Measurements from ENCODE around the gene RAPGEF3.

RAPGEF3 gene

GRCh38 chr12:47781479-47782371 lies 23.0 kb upstream of the RAPGEF3 start:
- TF ChIP-seq RARB (CRISPR knock-in tag; IDR thresholded peaks at IDR 0.05) (no peak), PPARA (CRISPR knock-in tag; IDR thresholded peaks at IDR 0.05; ENCODE audit: borderline replicate concordance) (no peak)
- no peak; the same call in 2 of the 3 replicates for ATAC-seq

- TF ChIP-seq ISL1 (CRISPR knock-in tag; IDR thresholded peaks at IDR 0.05) = no peak
- TF ChIP-seq ARNTL (CRISPR knock-in tag; IDR thresholded peaks at IDR 0.05; ENCODE audit: borderline replicate concordance, low read depth) = no peak
- no peak for TF ChIP-seq RARB (CRISPR knock-in tag; IDR thresholded peaks at IDR 0.05)
- no peak for TF ChIP-seq CREB5 (CRISPR knock-in tag; IDR thresholded peaks at IDR 0.05; ENCODE audit: low read depth)
- no peak for TF ChIP-seq TSHZ2 (CRISPR knock-in tag; IDR thresholded peaks at IDR 0.05)
- TF ChIP-seq ESRRG (CRISPR knock-in tag; IDR thresholded peaks at IDR 0.05) = no peak
- no peak for TF ChIP-seq SNAI2 (CRISPR knock-in tag; IDR thresholded peaks at IDR 0.05)
- no peak for TF ChIP-seq BACH2 (CRISPR knock-in tag; IDR thresholded peaks at IDR 0.05; ENCODE audit: borderline replicate concordance)
- TF ChIP-seq CSRNP3 (CRISPR knock-in tag; IDR thresholded peaks at IDR 0.05) = no peak
- TF ChIP-seq POU6F1 (CRISPR knock-in tag; IDR thresholded peaks at IDR 0.05; ENCODE audit: borderline replicate concordance, low read depth) = no peak
- no peak for TF ChIP-seq ZNF70 (CRISPR knock-in tag; IDR thresholded peaks at IDR 0.05)
- TF ChIP-seq ZFP30 (CRISPR knock-in tag; IDR thresholded peaks at IDR 0.05) = no peak
- TF ChIP-seq ZFP3 (CRISPR knock-in tag; IDR thresholded peaks at IDR 0.05) = no peak
- TF ChIP-seq PATZ1 (CRISPR knock-in tag; IDR thresholded peaks at IDR 0.05; ENCODE audit: borderline replicate concordance) = no peak
- TF ChIP-seq PPARA (CRISPR knock-in tag; IDR thresholded peaks at IDR 0.05; ENCODE audit: borderline replicate concordance) = no peak
- TF ChIP-seq TOX (CRISPR knock-in tag; IDR thresholded peaks at IDR 0.05; ENCODE audit: borderline replicate concordance) = no peak
- TF ChIP-seq ZNF565 (CRISPR knock-in tag; conservative IDR thresholded peaks at IDR 0.05; ENCODE audit: low read depth) = no peak
- TF ChIP-seq ZNF8 (CRISPR knock-in tag; IDR thresholded peaks at IDR 0.05) = no peak
- no peak for TF ChIP-seq CSDC2 (CRISPR knock-in tag; IDR thresholded peaks at IDR 0.05)
- no peak for TF ChIP-seq GLIS3 (CRISPR knock-in tag; IDR thresholded peaks at IDR 0.05)
- ATAC-seq = peak; percentile 11; the same call in 2 of the 3 replicates
Observed at GRCh38 chr12:47779943-47780504, 21.3 kb upstream of the RAPGEF3 start.
